Effector memory CD8-positive, alpha-beta T cell (primary cell): ENCODE measurements around the gene CCL16.
"Not testable (repeated sequence)": the region's sequence is repeated elsewhere in the genome, so short reads cannot be mapped to it uniquely, and the experiment has no call there.

ENCODE experiments used
- ATAC-seq: fragments of 150-1000 bp; cut with Tn5 transposase; replicated peaks from 2 replicates; pipeline ENCODE4 v1.10.0; 2021; ENCODE audit warnings: mild to moderate bottlenecking, moderate library complexity
- DNase-seq, 3 experiments: peaks; one replicate each; pipeline ENCODE4 v3.0.0; 2021
- H3K27ac Mint-ChIP-seq, 2 donors: one replicate each; pipeline ENCODE4 v1.8.0; 2022; ENCODE audit warnings: mild to moderate bottlenecking in 2 of 2, mixed read lengths in 2 of 2, moderate library complexity in 2 of 2
- H3K27me3 Mint-ChIP-seq, 2 donors: one replicate each; pipeline ENCODE4 v1.8.0; 2022; ENCODE audit warnings: mixed read lengths in 2 of 2
- H3K36me3 Mint-ChIP-seq: one replicate; pipeline ENCODE4 v1.8.0; 2022; ENCODE audit warnings: mild to moderate bottlenecking, moderate library complexity, mixed read lengths; ENCODE audit not compliant: insufficient read depth
- H3K4me1 Mint-ChIP-seq, 2 donors: one replicate each; pipeline ENCODE4 v1.8.0; 2022; ENCODE audit warnings: low read depth in 2 of 2, mixed read lengths in 2 of 2
- H3K4me3 Mint-ChIP-seq, 2 donors: one replicate each; pipeline ENCODE4 v1.8.0; 2022; ENCODE audit warnings: mild to moderate bottlenecking in 2 of 2, mixed read lengths in 2 of 2, moderate library complexity in 2 of 2
- H3K9me3 Mint-ChIP-seq, 2 donors: one replicate each; pipeline ENCODE4 v1.8.0; 2022; ENCODE audit warnings: mixed read lengths in 2 of 2

The CCL16 gene

GRCh38 chr17:35944151-35944550 is 37.1 kb downstream of the CCL16 start:
- Mint-ChIP-seq H3K9me3 (no peaks in the 10 kb centered on the region), H3K36me3 (no peaks in the 10 kb centered on the region), H3K4me1 (peaks cover under 1 to 3% of the 10 kb centered on the region in 2 donors), H3K4me3 (no peak overlapping the region), H3K27ac (no peak overlapping the region), H3K27me3 (no peaks in the 10 kb centered on the region)
- DNase-seq (no peak), ATAC-seq (no peak)

- DNase-seq (no peak), ATAC-seq (no peak)
- Mint-ChIP-seq H3K4me1 (peaks cover 3 to 6% of the 10 kb centered on the region in 2 donors), H3K27me3 (no peaks in the 10 kb centered on the region), H3K4me3 (no peak within 1 kb of the TSS), H3K36me3 (no peaks in the 10 kb centered on the region), H3K27ac (peak within 1 kb of the TSS; percentile 41 to 53), H3K9me3 (no peaks in the 10 kb centered on the region)
These were observed 37.8 kb downstream of the CCL16 start, which contains the start of gene LYZL6 for GRCh38 chr17:35943537-35943936. Gene LYZL6 (minus strand): TSS chr17:35943713. CDS start chr17:35939356, 4,357 bp downstream.

GRCh38 chr17:35942588-35943186 is 38.6 kb downstream of the CCL16 start:
- Mint-ChIP-seq H3K4me3 (no peak overlapping the region), H3K4me1 (peaks cover 4 to 6% of the 10 kb centered on the region in 2 donors), H3K36me3 (no peaks in the 10 kb centered on the region), H3K27me3 (no peaks in the 10 kb centered on the region), H3K9me3 (no peaks in the 10 kb centered on the region), H3K27ac (peak overlapping the region; percentile 41 to 53)
- DNase-seq: no peak
- ATAC-seq: no peak

- not testable (repeated sequence) for DNase-seq, H3K9me3 Mint-ChIP-seq, H3K27ac Mint-ChIP-seq, H3K36me3 Mint-ChIP-seq, ATAC-seq, H3K4me3 Mint-ChIP-seq, H3K27me3 Mint-ChIP-seq, H3K4me1 Mint-ChIP-seq
These were observed 42.8 kb downstream of the CCL16 start for GRCh38 chr17:35938492-35938891.

GRCh38 chr17:35936063-35936462 is 45.2 kb downstream of the CCL16 start:
- H3K36me3 Mint-ChIP-seq: no peaks in the 10 kb centered on the region
- H3K27ac Mint-ChIP-seq: no peak overlapping the region
- H3K9me3 Mint-ChIP-seq: no peaks in the 10 kb centered on the region
- H3K4me3 Mint-ChIP-seq: no peak overlapping the region
- DNase-seq (no peak), ATAC-seq (no peak)
- peaks cover 1 to 6% of the 10 kb centered on the region in 2 donors for H3K4me1 Mint-ChIP-seq
- no peaks in the 10 kb centered on the region for H3K27me3 Mint-ChIP-seq

GRCh38 chr17:35934760-35935159 is 46.5 kb downstream of the CCL16 start:
- no peak for DNase-seq
- ATAC-seq: no peak
- Mint-ChIP-seq H3K4me1 (peaks cover 10 to 17% of the 10 kb centered on the region in 2 donors), H3K27ac (no peak overlapping the region), H3K27me3 (no peaks in the 10 kb centered on the region), H3K36me3 (peaks cover 7% of the 10 kb centered on the region), H3K9me3 (no peaks in the 10 kb centered on the region), H3K4me3 (no peak overlapping the region)

- Mint-ChIP-seq H3K27ac (no peak overlapping the region), H3K4me1 (peaks cover 12 to 18% of the 10 kb centered on the region in 2 donors), H3K36me3 (peaks cover 7% of the 10 kb centered on the region), H3K9me3 (no peaks in the 10 kb centered on the region), H3K4me3 (no peak overlapping the region), H3K27me3 (no peaks in the 10 kb centered on the region)
- ATAC-seq: no peak
- no peak for DNase-seq
These were observed 48.7 kb downstream of the CCL16 start for GRCh38 chr17:35932586-35932985.

- peaks cover 7% of the 10 kb centered on the region for H3K36me3 Mint-ChIP-seq
- H3K4me1 Mint-ChIP-seq: peaks cover 12 to 19% of the 10 kb centered on the region in 2 donors
- H3K4me3 Mint-ChIP-seq: no peak overlapping the region
- ATAC-seq: no peak
- H3K9me3 Mint-ChIP-seq: no peaks in the 10 kb centered on the region
- H3K27ac Mint-ChIP-seq: no peak overlapping the region
- no peak for DNase-seq
- no peaks in the 10 kb centered on the region for H3K27me3 Mint-ChIP-seq
These were observed 49.4 kb downstream of the CCL16 start for GRCh38 chr17:35931794-35932425.

GRCh38 chr17:35930211-35931065 is 50.9 kb downstream of the CCL16 start, which contains the start of gene RDM1:
Gene RDM1 (minus strand): TSS chr17:35930773. CDS start chr17:35930727, 46 bp downstream.
- H3K27ac Mint-ChIP-seq: peak within 1 kb of the TSS; percentile 81 to 95
- DNase-seq (peak; percentile 77 to 81 (median 81)), ATAC-seq (peak; percentile 95)
- H3K36me3 Mint-ChIP-seq: peaks cover 7% of the 10 kb centered on the region
- H3K27me3 Mint-ChIP-seq: no peaks in the 10 kb centered on the region
- H3K4me1 Mint-ChIP-seq: peaks cover 12 to 19% of the 10 kb centered on the region in 2 donors
- no peaks in the 10 kb centered on the region for H3K9me3 Mint-ChIP-seq
- H3K4me3 Mint-ChIP-seq: peak within 1 kb of the TSS; percentile 90 to 92

- Mint-ChIP-seq H3K4me1 (peaks cover 12 to 25% of the 10 kb centered on the region in 2 donors), H3K4me3 (no peak overlapping the region), H3K36me3 (peaks cover 10% of the 10 kb centered on the region), H3K27me3 (no peaks in the 10 kb centered on the region), H3K27ac (no peak overlapping the region), H3K9me3 (no peaks in the 10 kb centered on the region)
- no peak for ATAC-seq
- DNase-seq: no peak
These were observed 53.6 kb downstream of the CCL16 start for GRCh38 chr17:35927714-35928113.
